Stimulated activated CD4-positive, alpha-beta T cell treated with anti-CD3 and anti-CD28 coated beads, Interleukin-1b, Interleukin-23, amount 100 ng/mL, for 4 hours (primary cell): ENCODE measurements around the gene LEF1.
A peak's percentile ranks its signal among the peaks of the same experiment; 100 is the strongest.
"Not testable (repeated sequence)": the region's sequence is repeated elsewhere in the genome, so short reads cannot be mapped to it uniquely, and the experiment has no call there.

Experiments
- DNase-seq, 2 donors: peaks; one replicate each; pipeline ENCODE4 v3.0.0-alpha.2; 2020; ENCODE audit warnings: low read depth in 2 of 2

The LEF1 gene

GRCh38 chr4:108031427-108032083, 137.2 kb downstream of the LEF1 start:
- DNase-seq = no peak

- peak; percentile 44 to 52 for DNase-seq
Measured at GRCh38 chr4:108030332-108030731, 138.4 kb downstream of the LEF1 start.

GRCh38 chr4:108029731-108030130, 139.0 kb downstream of the LEF1 start:
- DNase-seq = no peak

DNA sequence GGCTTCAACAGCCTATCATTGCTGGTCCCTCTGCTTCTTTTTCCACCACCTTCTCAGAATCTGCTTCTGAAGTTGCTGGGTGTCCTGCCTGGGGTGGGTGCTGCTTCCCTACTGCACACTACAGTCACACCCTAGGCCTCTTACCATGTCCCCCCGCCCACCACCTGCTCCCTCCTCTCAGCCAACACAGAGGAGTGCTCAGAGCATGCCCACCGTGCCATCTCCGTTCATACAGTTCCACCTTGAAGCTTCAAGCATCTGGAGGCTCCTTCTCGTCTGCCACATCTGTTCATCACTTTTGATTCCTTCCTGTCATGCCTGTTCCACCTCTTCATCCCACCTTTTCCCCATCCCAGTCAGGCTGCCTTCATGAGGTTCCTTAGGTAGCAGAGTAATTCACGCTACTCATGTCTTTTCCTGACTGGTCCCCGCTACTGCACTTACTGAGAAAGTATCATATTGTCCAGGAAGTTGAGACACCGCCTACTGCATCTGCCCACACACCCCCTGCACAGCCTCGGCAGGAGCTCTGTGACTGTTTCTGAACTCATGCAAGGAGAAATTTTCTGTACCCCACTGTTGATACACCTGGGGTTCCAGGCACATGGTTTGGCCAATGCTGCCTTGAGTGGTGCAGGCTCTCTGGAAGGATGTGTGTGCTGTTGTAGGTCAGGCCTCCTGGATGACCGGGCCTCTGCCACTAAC, 139.6 kb downstream of the LEF1 start:
- peak; percentile 46 to 50 for DNase-seq

DNA sequence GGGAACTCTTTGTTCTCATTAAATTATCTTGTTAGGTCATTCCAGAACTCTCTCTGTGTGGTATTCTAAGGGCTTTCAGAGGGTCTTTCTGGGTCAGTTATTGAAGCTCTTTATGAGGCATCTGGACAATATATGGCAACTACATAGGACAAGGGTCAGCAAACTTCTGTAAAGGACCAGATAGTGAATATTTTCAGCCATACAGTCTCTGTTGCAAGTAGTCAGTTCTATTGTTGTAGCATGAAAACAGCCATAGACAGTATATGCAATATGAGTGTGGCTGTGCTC, 143.9 kb downstream of the LEF1 start:
- no peak for DNase-seq

DNA sequence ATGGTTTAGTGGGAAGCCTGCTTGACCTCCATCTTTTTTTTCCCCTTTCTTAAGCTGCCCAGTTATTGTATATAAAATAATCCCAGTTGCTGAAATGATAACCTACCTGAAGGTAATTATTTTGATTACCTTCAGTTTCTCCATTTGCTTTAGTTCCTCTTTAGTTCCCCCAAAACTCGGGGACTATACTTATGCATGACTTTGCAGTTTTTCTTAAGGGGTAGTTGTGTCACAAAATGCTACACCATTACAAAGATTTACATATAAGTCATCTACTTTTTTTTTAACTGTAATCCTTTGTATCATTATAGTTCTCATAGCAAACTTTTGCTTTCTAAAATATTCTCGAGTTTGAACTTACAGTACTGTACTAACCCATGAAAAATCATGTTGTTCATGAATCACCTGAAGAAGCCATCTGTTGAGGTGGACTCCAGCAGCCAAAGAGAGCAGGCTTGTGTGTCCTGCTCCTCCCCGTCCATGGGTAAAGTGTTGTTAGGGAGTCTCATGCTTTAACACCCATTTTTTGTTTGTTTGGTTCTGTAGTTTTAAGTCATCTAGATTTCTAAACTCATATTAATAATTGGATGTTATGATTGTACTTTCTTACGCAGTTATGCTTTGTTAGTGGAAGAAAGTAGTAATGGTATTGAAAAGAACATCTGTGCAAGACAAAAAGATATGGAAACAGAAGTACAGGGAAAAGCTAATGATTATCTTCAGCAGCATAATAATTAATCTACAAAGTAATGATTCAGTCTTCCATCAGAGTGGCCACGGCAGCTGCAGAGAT, 144.5 kb downstream of the LEF1 start:
- DNase-seq = no peak

DNA sequence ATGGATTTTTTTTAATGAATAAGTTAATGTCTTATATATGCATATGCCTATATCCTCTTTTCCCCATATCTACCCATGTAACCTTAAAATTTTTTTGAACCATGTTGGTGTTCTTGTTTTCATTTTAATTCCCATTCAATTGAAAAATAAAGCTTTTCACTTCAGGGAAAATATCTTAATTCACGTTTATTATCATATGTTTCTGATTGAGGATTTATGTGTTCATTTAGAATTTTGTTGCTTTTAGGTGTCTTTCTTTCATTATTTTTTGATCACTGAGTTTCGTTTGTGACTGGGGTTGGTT, 149.9 kb downstream of the LEF1 start:
- no peak for DNase-seq

- DNase-seq = peak; percentile 75 to 87
Measured at GRCh38 chr4:108018040-108018883, 150.5 kb downstream of the LEF1 start.

DNA sequence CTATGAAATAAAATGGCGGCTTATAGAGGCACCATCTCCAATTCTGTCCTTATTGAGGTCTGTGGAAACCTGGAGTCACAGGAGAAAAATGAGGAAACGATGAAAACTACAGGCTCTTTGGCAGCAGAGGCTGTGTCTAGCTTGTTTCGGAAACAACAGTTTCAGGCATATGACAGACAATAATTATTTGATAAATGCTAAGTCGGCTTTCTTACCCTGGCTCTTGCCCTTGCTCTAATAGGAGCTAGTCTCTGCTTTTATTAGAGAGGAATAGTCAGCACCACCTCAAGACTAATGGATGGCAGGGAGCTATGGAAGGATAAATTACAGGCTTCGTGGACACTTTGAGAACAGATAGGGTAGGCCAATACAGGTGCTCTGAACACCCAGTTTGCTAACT, 154.8 kb downstream of the LEF1 start:
- DNase-seq = no peak

DNA sequence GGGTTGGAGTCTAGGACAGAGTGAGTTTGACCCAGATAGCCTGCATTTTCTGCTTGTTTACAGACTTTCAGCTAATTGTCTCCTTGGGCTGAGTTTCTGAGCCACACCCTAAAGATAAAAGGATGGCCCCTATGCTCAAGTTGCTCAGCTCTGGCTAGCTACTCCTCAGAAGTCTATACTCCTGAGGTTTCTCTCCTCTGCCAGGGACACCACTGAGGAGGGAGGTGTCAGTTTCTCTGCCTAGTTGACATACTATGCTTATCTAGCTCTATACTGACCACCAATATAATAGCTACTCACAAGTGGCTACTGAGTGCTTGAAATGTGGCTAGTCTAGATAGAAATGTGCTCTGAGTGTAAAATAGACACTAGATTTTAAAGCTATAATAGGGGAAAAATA, 155.4 kb downstream of the LEF1 start:
- DNase-seq = no peak

DNA sequence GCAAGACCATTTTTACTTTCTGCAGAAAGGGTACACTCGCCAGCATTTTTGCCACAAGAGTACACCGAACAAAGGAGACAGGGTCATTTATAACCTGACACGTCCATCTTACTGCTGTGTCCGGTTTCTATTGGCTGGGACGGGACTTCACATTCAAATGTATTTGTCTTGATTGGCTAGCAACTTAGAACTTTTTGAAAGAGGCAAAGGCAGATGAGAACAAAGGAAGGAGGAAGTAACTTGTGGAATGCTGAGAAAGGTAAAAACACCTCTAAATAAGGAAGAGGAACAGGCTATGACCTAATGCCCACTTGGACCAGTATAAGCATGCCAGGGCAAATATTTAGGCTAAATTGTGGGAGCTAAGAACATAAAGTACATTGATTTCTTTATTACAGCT, 156.3 kb downstream of the LEF1 start:
- DNase-seq = not testable (repeated sequence)

DNA sequence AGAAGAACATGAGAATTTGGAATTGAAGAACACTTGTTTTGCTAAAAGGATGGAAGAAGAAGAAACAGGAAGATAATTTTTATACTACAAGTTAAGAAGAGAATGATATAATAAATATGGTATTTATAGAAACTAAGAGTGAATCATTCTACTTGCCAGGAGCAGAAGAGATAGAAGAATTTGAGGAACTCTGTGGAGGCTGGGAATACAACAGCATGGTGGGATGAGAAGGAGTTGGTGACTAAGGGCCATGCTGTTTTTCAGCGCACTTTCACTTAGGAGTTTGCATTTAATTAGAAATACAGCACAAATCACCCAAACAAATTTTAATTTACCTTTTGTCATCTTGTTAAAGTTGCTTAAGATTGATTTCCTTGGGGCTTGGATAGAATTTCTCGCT, 158.6 kb downstream of the LEF1 start:
- no peak for DNase-seq

- DNase-seq = no peak
Measured at GRCh38 chr4:108008721-108009120, 160.0 kb downstream of the LEF1 start.

DNA sequence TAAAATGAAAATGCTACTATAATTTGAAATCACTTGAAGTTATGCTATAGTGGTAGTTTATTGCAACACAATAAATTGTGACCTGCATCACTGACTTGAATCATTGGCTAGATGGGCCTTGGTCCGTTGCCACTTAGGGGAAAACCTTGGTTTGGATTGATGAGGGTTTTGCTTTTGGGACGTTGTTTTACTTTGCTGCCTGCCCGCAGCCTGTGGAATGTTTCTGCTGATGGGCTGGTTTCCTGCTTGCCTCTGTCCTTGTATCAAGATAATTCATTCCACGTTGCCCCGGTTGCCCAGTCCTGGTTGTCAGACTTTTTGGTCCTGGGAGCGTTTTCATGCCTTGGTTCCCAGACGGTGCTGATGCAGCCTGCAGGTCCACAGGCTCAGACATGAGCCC, 160.7 kb downstream of the LEF1 start:
- no peak for DNase-seq

GRCh38 chr4:108006361-108006760, 162.4 kb downstream of the LEF1 start:
- DNase-seq = no peak

DNA sequence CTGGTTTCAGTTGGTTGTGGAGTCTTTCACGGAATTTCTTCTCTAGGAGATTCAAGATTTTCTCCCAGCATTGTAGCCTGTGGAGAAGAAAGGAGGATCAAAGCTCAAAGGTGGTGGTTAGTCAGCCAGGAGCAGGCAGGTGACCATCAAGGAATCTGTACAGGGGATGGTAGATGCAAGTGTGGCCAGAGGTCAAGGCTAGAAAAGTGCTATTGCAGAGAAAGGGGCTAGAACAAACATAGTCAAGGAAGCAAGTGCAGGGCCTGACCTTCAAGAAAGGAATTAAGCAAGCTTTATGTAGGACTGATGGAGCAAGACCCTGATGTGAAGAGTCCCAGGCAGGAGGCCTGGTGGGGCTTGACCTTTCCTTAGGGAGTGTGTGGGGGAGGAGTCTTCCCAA, 162.9 kb downstream of the LEF1 start:
- DNase-seq = no peak

DNA sequence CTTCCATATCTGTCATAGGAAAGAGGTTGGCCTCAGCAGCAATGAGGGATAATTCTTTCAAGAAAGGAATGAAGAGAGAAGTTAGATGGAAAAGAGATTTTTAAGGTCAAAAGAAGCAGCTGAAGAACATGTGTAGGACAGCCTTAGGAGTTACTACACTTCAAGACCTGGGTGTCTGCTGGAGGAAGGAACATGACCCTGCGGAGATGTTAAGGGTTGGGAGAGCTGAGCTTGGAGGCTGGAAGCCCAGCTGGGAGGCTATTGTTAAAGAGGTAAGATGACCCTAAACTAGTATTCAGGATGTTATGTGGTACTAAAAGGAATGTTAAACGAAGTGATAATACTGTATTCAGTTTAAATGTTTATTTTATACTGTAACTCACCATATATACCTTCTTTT, 164.1 kb downstream of the LEF1 start:
- no peak for DNase-seq

- DNase-seq = no peak
Measured at GRCh38 chr4:108003982-108004515, 164.7 kb downstream of the LEF1 start.

DNA sequence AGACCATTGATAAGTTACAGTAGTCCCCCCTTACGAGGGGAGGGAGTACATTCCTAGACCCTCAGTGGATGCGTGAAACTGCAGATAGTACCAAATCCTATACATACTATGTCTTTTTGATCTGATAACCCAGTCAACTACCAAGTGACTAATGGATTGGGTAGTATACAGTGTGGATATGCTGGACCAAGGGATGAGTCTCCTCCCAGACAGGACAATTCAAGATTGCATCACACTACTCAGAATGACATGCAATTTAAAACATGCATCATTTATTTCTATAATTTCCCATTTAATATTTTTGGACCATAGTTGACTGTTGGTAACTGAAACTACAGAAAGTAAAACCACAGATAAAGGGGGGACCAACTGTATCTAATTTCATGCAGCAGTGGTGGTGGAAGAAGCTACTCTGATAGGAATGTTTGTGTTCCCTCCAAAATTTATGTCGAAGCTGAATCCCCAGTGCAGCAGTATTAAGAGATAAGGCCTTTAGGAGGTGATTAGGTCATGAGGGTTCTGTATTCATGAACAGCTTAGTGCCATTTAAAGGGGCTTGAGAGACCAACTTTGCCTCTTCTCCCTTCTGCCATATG, 167.1 kb downstream of the LEF1 start:
- DNase-seq = no peak

DNA sequence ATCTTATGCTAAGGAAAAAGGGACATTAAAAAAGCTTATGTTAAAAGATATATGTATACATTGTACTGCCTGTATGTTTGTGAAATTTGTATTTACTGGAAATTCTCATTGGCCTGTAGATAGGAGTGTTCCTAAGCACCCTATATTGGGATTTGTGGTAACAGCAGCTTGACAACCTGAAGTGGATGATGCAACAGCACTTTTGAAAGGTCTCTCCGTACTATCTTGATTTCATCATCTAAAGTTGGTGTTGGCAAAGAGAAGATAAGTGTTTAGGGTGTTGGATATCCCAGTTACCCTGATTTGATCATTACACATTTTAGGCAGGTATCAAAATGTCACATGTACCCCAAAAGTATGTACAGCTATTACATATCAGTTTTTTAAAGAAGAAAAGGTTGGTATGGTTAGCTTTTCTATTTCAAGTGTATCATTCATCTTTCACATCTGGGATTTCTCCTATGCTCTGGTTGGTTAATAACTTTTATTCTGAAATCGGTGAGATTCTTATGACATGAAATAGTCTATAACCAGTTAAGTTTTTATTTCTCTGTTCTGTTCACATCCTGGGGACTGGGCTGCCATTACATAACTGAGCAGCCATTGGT, 168.7 kb downstream of the LEF1 start:
- DNase-seq = no peak

DNA sequence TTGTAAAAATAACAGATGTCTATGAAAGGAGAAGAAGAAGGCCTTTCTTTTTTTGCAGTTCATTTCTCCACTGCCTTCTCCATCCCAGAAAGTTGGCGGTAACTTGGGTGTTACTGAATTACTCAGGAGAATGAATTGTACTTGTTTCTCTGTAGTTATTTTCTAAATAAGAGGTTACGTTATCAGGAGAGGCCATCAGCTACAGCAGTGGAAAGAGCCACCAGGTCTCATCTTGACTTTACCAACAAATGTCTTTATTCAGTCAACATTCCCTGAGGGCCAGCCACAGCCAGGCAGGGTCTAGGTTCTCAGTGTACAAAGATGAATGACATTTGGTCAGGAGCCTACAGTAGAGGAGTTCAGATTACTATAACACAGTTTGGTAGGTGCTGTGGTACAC, 170.9 kb downstream of the LEF1 start:
- DNase-seq = no peak
